Measurements from ENCODE around the gene CCDC81. TPM values are rescaled to one million over a fixed set of nuclear protein-coding genes. Genes with fewer than 3 reads are reported as not detected.

CCDC81 gene
- total RNA-seq, 1 experiment from 2014 or later: 0.49 TPM

GRCh38 chr11:86380295-86381059, 5.8 kb downstream of the CCDC81 start:
- POLR2A ChIA-PET: no interaction called here

More at GRCh38 chr11:86380295-86381059, 5.8 kb downstream of the CCDC81 start:
- Histone ChIP-seq H3K4me1 (ENCODE audit: control insufficient read depth, insufficient read depth, low read length) (no peaks in the 10 kb centered on the region), H3K27ac (ENCODE audit: low read length) (no peak overlapping the region), H3K9me3 (ENCODE audit: control insufficient read depth, insufficient read depth, low read depth, low read length) (no peaks in the 10 kb centered on the region), H3K36me3 (ENCODE audit: control insufficient read depth, insufficient read depth, low read length) (no peaks in the 10 kb centered on the region), H3K27me3 (ENCODE audit: control insufficient read depth, insufficient read depth, low read length) (no peaks in the 10 kb centered on the region), H3K4me3 (ENCODE audit: low read depth in 2 of 2, low read length in 2 of 2) (no peak overlapping the region)
- BruUV-seq (replicated peaks): no TSS peak
- intact Hi-C loops (cut with micrococcal nuclease; ENCODE audit: unreplicated experiment) (no loop called here), in situ Hi-C loops (cut with HindIII; ENCODE audit: low pct_unique_long_range_greater_than_20kb, low sequenced_read_pairs) (no loop called here)
- TF ChIP-seq TCF7L2 (IDR thresholded peaks at IDR 0.05; ENCODE audit: low read depth, low read length): no peak
- no peak for TF ChIP-seq CTCF (IDR thresholded peaks at IDR 0.05)
- TF ChIP-seq SIN3A (IDR thresholded peaks at IDR 0.05; ENCODE audit: borderline replicate concordance, insufficient read depth, low read depth, low read length): no peak
- TF ChIP-seq POLR2AphosphoS5 (IDR thresholded peaks at IDR 0.05; ENCODE audit: low read depth, low read length): no peak
- TF ChIP-seq REST (IDR thresholded peaks at IDR 0.05; ENCODE audit: insufficient read depth in 1 of 2, low read depth in 2 of 2, low read length in 1 of 2): no peak
- DNase-seq (ENCODE audit: low read depth, low spot score): no peak
- CTCF ChIA-PET: no interaction called here
- no peak for ATAC-seq
